Tibial artery (tissue), 4 donors: ENCODE results near the gene RASA4.
"Not testable (repeated sequence)": the region's sequence is repeated elsewhere in the genome, so short reads cannot be mapped to it uniquely, and the experiment has no call there.

Experiments used
- DNase-seq, 2 donors: peaks; one replicate each; pipeline ENCODE4 v3.0.0-alpha.2; 2019
- H3K27ac ChIP-seq, 2 donors: fragments of 200-600 bp; sonication (generic) in 1 of 2; 1 replicate in 1 of 2; 2 replicates in 1 of 2; pipeline ENCODE4 v1.5.1; 2018 to 2019; ENCODE audit warnings: mild to moderate bottlenecking in 1 of 2
- H3K27me3 ChIP-seq, 2 donors: fragments of 200-600 bp; sonication (generic) in 1 of 2; one replicate each; pipeline versions ENCODE4 v1.5.1 to v1.6.0; 2016 to 2019
- H3K36me3 ChIP-seq, 3 donors: fragments of 200-600 bp; sonication (generic) in 2 of 3; one replicate each; pipeline ENCODE4 v1.5.1; 2016 to 2019; ENCODE audit warnings: mild to moderate bottlenecking in 2 of 3
- H3K4me1 ChIP-seq, 4 donors: fragments of 200-600 bp; sonication (generic) in 2 of 4; 1 replicate in 3 of 4; 2 replicates in 1 of 4; pipeline ENCODE4 v1.5.1; 2016 to 2019
- H3K4me3 ChIP-seq, 2 donors: fragments of 200-600 bp; sonication (generic) in 1 of 2; 1 replicate in 1 of 2; 2 replicates in 1 of 2; pipeline ENCODE4 v1.5.1; 2018 to 2019; ENCODE audit warnings: mild to moderate bottlenecking in 2 of 2
- H3K9me3 ChIP-seq, 3 donors: fragments of 200-600 bp; sonication (generic) in 1 of 3; one replicate each; pipeline ENCODE4 v1.5.1; 2016 to 2019
- intact Hi-C: fragments of 100-400 bp; cut with DNase I; formaldehyde crosslinking; loops from one replicate; pipeline ENCODE4 v1.15.0; 2023; ENCODE audit warnings: low total_unique reads

Gene RASA4

GRCh38 chr7:102616507-102617125 lies at the start of gene RASA4:
TSS of gene RASA4 (minus strand) at chr7:102616756. CDS start at chr7:102616689, 67 bp downstream.
- H3K27ac ChIP-seq = peak within 1 kb of the TSS in 1 of 2 donors; percentile 56
- intact Hi-C loops, H3K36me3 ChIP-seq, H3K4me1 ChIP-seq, H3K9me3 ChIP-seq, H3K27me3 ChIP-seq: not testable (repeated sequence)
- H3K4me3 ChIP-seq = peak within 1 kb of the TSS; percentile 50 to 54
- peak; percentile 45 to 68 for DNase-seq

GRCh38 chr7:102664765-102665164 lies 48.2 kb upstream of the RASA4 start:
- intact Hi-C loops, H3K36me3 ChIP-seq, H3K27me3 ChIP-seq, H3K9me3 ChIP-seq, DNase-seq, H3K4me1 ChIP-seq, H3K4me3 ChIP-seq, H3K27ac ChIP-seq: not testable (repeated sequence)

DNA sequence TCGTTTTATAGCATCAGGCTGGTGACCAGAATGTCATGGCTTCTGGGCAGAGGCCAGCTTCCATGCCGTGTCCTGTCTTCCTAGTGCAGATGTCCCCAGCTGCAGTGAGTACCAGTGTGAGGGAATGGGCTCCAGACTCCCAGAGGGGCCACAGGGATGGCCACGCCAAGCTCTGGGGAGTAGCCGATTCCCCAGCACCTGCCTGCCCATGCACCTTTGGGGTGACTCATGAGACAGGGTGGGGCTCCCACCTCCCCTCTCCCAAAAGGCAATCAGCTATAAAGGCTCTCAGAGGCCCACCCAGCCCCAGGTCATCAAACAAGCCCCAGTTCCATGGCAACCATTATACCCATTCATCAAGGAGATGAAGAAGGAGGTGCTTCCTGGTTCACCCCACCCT lies 33.4 kb upstream of the RASA4 start, which contains the start of gene SPDYE2B:
SPDYE2B (plus strand) TSS at position 396 of the 400 bp plus-strand sequence. CDS start 2,030 bp downstream, outside the sequence.
- DNase-seq, intact Hi-C loops, H3K27me3 ChIP-seq, H3K9me3 ChIP-seq, H3K27ac ChIP-seq, H3K4me1 ChIP-seq, H3K36me3 ChIP-seq, H3K4me3 ChIP-seq: not testable (repeated sequence)

DNA sequence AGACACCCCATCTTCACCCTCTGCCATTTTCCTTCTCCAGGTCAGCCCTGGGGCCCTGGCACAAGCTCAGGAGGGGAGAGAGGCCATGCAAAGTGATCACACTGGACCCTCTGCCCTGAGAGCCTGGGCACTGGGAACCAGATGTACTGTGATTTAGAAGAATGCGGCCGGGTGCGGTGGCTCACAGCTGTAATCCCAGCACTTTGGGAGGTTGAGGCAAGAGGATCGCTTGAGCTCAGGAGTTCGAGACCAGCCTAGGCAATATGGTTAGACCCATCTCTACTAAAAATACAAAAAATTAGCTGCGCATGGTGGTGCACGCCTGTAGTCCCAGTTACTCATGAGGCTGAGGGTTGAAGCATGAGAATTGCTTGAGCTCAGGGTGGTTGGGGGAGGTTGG lies 31.3 kb upstream of the RASA4 start:
- H3K4me1 ChIP-seq, intact Hi-C loops, H3K9me3 ChIP-seq, H3K36me3 ChIP-seq, H3K27me3 ChIP-seq, H3K27ac ChIP-seq, H3K4me3 ChIP-seq: not testable (repeated sequence)
- DNase-seq = peak in 1 of 2 donors; percentile 16

DNA sequence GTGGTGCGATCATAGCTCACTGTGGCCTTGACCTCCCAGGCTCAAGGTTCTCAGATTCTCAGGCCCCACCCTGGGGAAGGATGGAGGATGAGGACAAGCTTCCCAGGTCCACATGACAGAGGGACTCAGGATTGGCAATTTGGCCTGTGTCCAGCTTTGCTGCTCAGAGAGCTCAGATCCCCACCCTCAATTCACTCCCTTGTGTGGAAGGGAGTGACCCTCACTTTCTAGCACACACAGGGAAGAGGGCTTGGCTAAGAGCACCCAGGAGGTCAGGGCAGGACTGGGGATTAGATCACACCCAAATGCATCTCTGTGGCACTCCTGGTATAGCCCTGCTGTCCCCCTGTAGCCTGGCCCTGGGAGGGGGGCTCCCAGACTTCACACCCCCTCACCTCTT lies 26.8 kb upstream of the RASA4 start:
- H3K4me1 ChIP-seq, H3K27ac ChIP-seq, DNase-seq, H3K4me3 ChIP-seq, H3K27me3 ChIP-seq, H3K36me3 ChIP-seq, H3K9me3 ChIP-seq, intact Hi-C loops: not testable (repeated sequence)

DNA sequence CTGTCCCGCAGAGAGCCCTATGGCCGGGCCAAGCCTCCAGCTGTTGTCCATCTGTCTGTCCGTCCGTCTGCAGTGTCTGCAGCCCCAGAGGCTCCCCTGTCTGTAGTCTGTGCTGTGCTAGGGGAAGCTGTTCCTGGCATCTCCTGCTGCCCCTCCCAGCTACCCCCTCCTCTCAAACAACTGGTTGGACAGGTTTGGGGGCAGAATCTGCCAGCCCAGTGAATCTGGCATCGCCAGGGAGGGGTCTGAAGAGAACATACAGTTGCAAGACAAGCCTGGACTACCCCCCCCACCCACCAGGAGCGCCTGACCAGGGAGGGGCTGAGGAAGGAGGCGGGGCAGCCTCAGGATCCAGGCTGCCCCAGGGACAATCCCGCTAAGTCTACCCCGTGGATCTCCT lies 26.1 kb upstream of the RASA4 start, which contains the start of gene UPK3BL1:
UPK3BL1 (minus strand) TSS at position 101 of the 400 bp plus-strand sequence; CDS start at position 51, 50 bp downstream.
- H3K4me3 ChIP-seq, H3K27me3 ChIP-seq, H3K36me3 ChIP-seq, H3K9me3 ChIP-seq, H3K27ac ChIP-seq, intact Hi-C loops, H3K4me1 ChIP-seq, DNase-seq: not testable (repeated sequence)

DNA sequence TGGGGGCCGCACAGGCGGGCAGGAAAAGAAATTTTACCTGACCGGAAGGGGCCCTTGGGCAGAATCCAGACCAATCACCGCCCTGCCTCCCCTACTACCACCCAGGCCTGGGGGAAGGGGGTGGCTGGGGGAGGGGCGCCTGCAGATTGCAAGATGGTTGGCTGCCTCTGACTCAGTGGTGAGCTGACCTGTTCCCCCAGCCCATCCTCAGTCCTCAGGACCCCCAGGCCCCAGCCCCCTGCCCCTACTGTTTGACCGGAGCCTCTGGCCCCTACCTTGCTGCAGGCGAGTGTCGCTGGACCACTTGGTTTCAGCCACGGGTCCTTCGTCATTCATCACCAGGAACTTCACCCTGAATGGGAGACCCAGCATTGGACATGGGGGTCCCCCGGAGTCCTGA lies 22.3 kb upstream of the RASA4 start:
- intact Hi-C loops, H3K36me3 ChIP-seq: not testable (repeated sequence)

GRCh38 chr7:102636956-102637355 lies 20.4 kb upstream of the RASA4 start:
- H3K4me1 ChIP-seq, H3K27me3 ChIP-seq, H3K27ac ChIP-seq, H3K9me3 ChIP-seq, H3K36me3 ChIP-seq, H3K4me3 ChIP-seq, intact Hi-C loops: not testable (repeated sequence)
- peak in 1 of 2 donors; percentile 1 for DNase-seq

More for the DNA sequence above, 22.3 kb upstream of the RASA4 start:
- not testable (repeated sequence) for H3K27ac ChIP-seq, H3K4me3 ChIP-seq, H3K4me1 ChIP-seq, H3K27me3 ChIP-seq, H3K9me3 ChIP-seq
- DNase-seq = peak; percentile 15 to 59

DNA sequence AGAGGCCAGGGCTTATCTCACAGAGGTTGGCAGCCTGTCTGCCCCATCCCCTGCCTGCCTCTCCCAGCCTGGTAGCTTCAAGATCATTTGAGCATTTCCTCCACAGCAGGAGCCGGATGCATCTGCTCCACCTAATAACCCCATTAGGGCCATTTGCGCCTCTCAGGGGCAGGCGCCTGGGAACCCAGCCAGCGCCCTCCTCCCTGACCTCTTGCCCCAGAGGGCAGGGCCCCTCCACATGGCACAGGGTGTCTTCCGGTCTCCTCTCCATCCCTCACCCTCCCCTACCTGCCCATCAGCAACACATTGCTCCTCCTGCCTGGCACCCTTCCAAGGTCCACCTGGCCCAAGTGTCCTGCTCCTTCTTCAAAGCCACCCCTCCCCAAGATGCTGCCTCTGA lies 18.8 kb upstream of the RASA4 start:
- H3K9me3 ChIP-seq, H3K27me3 ChIP-seq, H3K4me3 ChIP-seq, H3K4me1 ChIP-seq, H3K27ac ChIP-seq, H3K36me3 ChIP-seq, DNase-seq, intact Hi-C loops: not testable (repeated sequence)

DNA sequence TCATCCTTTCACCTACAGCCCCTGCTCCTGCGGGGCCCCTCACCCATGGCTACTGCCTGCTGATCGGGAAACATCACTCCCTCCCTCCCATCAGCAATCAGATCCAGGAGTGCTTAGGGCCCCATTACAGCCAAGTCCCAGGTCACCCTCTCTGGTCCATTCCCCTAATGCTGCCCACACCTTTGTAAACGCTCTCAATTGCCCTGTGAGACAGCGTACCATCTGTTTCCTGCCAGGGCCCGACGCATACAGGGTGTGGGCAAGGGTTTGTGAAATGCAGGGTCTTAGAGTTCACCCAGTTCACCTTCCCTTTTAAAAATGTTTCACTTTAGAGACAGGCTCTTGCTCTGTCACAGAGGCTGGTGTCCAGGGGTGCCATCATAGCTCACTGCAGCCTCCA lies 17.7 kb upstream of the RASA4 start:
- peak in 1 of 2 donors; percentile 6 for DNase-seq
- H3K4me1 ChIP-seq, intact Hi-C loops, H3K9me3 ChIP-seq, H3K4me3 ChIP-seq, H3K27me3 ChIP-seq, H3K27ac ChIP-seq, H3K36me3 ChIP-seq: not testable (repeated sequence)

DNA sequence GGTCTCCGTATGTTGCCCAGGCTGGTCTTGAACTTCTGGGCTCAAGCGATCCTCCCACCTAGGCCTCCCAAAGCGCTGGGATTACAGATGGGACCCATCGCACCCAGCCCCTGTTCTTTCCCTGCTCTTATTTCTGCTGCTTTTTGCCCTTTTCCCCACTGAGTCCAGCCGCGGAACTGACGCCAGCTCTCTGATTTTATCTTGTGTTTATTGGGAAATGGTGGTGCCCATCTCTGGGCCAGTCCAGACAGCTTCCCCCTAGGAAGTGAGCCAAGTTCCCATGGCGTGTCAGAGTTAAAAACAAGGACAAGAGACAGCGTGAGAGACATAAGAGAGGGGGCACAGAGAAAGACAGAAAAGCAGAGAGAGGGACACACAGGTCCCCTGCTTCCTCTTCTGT lies 14.1 kb upstream of the RASA4 start:
- H3K4me1 ChIP-seq, intact Hi-C loops, H3K36me3 ChIP-seq, H3K9me3 ChIP-seq, H3K27ac ChIP-seq, H3K27me3 ChIP-seq, H3K4me3 ChIP-seq: not testable (repeated sequence)
- DNase-seq = peak in 1 of 2 donors; percentile 3

GRCh38 chr7:102627271-102627904 lies 10.8 kb upstream of the RASA4 start:
- H3K36me3 ChIP-seq, intact Hi-C loops, H3K4me3 ChIP-seq, H3K27ac ChIP-seq, H3K9me3 ChIP-seq, DNase-seq, H3K27me3 ChIP-seq, H3K4me1 ChIP-seq: not testable (repeated sequence)

DNA sequence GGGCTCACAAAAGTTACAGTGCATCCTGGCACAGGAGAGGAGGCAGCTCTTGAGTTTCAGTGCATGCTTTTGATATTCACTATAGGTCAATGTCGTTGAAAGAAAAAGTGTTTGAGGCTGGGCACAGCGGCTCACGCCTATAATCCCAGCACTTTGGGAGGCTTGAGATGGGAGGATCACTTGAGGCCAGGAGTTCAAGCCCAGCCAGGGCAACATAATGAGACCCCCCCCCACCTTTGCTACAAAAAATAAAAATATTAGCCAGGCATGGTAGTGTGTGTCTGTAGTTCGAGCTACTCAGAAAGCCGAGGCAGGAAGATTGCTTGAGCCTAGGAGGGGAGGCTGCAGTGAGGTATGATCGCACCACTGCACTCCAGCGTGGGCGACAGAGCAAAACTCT lies 1.6 kb upstream of the RASA4 start:
- DNase-seq = peak in 1 of 2 donors; percentile 3
- H3K36me3 ChIP-seq, intact Hi-C loops, H3K4me1 ChIP-seq, H3K27ac ChIP-seq, H3K4me3 ChIP-seq, H3K27me3 ChIP-seq, H3K9me3 ChIP-seq: not testable (repeated sequence)

DNA sequence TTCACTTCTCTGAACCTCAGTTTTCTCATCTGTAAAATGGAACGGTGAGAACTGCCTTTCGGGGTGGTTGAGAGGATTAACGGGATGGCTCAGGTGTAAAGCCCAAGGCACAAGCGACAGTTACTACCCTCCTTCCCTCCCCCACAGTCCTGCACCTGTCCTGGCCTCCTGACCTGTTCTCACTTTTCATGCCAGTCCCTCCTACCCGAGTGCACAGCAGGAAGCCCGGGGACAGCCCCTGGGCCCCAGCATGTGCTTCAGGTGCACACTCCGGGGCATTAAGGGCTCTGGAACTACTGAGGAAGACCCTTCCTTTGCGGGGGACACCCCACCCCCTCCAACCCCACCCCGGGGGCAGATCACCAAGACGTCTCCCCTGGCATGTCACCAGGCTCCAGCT lies 626 bp downstream of the RASA4 start:
- H3K27me3 ChIP-seq, H3K27ac ChIP-seq, intact Hi-C loops, H3K9me3 ChIP-seq, DNase-seq, H3K4me3 ChIP-seq, H3K4me1 ChIP-seq, H3K36me3 ChIP-seq: not testable (repeated sequence)

DNA sequence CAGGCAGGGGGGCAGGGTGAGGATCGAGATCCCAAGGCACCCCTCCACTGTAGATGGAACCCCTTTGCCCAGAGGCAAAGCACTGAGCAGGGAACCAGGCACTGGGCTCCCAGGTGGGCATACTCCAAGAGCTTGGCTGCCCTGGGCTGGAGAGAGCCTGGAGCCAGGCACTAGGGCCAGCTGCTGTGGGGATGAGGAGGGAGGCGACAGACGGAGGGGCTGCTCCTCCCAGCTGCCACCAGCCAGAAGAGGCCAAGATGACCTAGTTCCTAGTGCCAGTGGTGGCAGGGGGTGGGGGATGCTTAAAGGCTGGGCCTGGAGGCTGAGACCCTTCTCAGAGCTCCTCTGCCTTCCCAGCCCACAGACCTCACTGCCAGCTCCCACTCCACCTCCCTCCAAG lies 1.7 kb downstream of the RASA4 start:
- DNase-seq, H3K27ac ChIP-seq, H3K27me3 ChIP-seq, intact Hi-C loops, H3K36me3 ChIP-seq, H3K9me3 ChIP-seq, H3K4me1 ChIP-seq, H3K4me3 ChIP-seq: not testable (repeated sequence)
